Esophagus squamous epithelium (tissue), 4 donors: ENCODE measurements around the gene SYT12.

ENCODE experiments used
- CTCF ChIP-seq, 6 experiments: fragments of 450-650 bp in 4 of 6; fragments of 200-600 bp in 2 of 6; sonication (generic) in 2 of 6; IDR thresholded peaks; one replicate each; pipeline ENCODE4 v1.5.1; 2016 to 2019; ENCODE audit warnings: antibody characterized with exemption in 6 of 6, mild to moderate bottlenecking in 4 of 6, moderate library complexity in 4 of 6
- POLR2A ChIP-seq, 4 donors: fragments of 450-650 bp; IDR thresholded peaks; one replicate each; pipeline ENCODE4 v1.6.1; 2017; ENCODE audit warnings: antibody characterized with exemption in 4 of 4, mild to moderate bottlenecking in 4 of 4, moderate library complexity in 3 of 4

DNA sequence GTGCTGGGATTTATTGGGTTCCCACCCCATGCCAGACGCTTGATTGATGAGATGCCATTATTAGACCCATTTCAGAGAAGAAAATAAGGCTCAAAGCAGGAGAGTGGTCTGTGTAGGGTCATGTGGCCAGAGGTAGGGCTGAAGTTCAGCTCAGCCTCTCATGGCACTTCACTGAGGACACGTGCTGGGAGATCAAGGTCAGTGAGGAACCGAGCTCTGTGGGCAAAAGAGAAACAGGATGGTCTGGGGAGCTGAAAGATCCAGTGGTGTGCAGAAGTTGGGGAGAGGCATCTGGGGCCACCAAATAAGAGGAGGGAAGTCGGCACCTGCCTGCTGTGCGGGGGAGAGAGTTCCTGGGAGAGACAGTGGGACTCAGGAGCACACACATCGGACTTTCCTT is 53.3 kb downstream of the SYT12 start:
- TF ChIP-seq CTCF (IDR thresholded peaks at IDR 0.05) (no peak), POLR2A (IDR thresholded peaks at IDR 0.05) (no peak)
